SK-N-DZ (cell line): ENCODE data around the gene DVL1.

Experiments used
- DNase-seq: peaks from one replicate; pipeline ENCODE4 v3.0.0-alpha.2; 2015; ENCODE audit warnings: low spot score

DVL1 gene

DNA sequence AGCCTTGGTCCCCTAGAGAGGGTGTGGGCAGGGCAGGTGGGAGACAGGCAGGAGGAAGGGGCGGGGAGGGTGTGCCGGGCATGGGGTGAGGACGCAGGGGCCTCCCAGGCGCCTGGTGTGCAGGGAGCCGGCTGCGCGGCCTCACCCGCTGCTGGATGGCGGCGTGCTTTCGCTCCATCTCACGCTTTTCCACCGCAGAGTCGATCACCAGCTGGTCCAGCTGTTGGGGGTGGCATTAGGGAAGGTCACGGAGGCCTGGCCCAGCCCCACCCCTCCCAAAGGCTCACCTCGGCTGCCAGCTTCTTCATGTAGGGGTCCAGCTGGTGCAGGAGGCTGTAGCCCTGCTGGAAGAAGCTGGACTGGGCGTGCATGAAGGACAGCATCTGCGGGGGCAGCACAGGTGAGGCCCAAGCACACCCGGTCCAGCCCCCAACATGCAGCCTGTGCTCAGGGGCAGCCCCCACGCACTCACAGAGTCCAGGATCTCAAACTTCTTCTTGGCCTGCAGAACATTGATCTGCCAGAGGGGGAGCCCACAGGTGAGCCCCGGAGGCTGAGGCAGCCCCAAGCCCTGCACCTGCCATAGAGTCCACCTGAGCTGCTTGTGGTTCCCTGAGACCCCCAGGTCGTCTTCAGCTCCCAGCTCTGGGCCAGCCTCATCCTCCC lies 49.4 kb downstream of the DVL1 start:
- DNase-seq = no peak

DNA sequence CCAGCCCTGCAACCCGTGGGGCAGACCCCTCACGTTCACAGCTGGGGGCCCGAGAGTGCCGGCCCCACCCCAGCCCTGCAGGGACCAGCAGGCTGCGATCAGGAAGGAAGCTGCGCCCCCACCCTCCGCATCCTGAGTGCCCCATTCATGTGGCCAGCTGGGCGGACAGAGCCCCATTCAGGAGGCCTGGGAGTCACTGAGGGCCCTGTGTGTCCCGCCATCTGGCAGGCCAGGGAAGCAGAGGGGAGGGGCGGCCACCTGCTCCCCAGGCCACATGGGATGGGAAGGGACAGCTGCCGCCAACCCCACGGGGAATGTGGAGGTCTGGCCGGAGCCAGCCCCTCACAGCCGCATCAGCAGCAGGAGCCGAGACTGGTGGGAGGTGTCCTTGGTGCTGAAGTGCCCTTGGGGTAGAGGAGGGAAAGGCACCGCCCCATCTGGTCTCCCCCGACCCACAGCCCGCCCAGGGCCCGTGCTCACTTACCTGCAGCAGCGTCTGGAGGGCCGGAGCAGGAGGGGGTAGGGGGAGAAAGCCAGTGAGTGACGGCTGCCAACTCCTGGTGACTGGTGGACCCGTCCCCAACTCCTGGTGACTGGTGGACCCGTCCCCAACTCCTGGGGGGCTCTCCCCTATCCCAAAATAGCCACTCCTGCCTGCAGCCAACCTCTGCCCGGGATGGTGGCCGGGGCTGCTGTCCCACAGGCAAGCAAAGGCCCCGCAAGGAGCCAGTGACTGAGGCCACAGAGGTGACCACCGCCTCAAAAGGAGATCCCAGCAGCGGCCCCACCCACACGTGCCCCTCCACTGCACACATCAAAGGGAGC lies 50.1 kb downstream of the DVL1 start:
- peak; percentile 70 for DNase-seq

DNA sequence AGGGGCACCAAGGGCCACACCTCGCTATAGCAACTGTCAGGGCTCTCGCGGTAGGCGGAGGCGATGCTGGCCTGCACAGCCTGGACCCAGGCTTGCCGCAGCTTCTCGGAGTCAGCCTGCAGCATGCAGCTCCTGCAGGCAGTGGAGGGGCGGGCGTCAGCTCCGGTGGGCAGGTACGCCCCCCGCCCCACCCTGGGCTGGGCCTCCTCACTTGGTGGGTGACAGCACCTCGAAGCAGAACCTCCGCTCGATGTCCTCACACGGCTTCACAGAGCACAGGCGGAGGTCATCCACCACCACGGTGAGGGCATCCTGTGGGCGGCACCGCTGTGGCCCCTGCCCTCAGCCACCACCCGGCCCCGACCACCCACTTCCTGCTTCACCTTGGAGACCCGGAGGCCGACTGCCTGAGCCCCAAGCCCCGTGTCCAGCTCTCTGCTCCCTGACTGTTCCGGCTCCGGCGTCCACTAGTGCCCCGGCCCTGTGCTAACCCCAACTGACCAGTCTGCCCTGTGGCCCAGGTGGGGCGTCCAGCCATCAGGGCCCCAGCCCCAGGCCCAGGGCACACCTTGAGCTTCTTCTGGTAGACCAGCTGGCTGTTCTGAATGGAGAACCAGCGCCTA lies 51.3 kb downstream of the DVL1 start:
- DNase-seq = no peak

GRCh38 chr1:1296070-1297061 lies 52.9 kb downstream of the DVL1 start:
- no peak for DNase-seq

DNA sequence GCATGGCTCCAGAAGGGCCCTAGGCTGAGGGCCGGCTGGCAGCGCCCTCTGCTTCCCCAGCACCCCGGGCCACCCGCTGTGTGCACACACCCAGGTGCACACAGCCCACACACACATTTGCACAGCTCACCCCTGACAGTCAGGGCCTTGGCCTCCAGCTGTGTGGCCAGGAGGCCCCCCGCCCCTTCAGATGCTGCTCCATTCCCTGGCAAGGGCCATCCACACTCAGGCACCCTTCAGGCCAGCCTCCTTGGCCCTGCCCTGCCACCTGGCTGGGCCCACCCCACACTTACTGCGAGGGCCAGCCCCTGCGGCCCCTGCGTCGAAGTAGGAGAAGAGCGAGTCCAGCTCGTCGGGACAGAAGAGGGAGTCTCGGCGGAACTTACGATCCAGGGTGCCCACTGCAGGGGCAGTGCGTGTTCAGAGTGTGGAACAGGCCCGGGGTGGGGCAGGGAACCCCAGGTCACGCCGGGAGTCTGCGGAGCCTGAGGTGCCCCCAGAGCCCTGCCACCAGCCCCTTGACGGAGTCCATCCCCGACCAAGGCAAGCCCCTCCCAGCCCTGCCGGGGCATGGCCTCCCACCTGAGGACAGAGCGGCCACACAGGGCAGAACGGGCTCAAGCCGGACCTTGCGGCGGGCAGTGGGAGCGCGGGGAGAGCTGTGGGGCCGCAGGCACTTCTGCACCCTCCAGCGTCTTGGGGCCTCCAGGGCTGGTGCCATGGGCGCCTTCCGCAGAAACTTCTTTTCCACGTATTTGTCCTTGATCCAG lies 53.9 kb downstream of the DVL1 start:
- DNase-seq = no peak

- DNase-seq = no peak
These were observed 54.8 kb downstream of the DVL1 start for GRCh38 chr1:1294250-1294890.

- DNase-seq = no peak
These were observed 55.7 kb downstream of the DVL1 start for GRCh38 chr1:1293263-1294249.

DNA sequence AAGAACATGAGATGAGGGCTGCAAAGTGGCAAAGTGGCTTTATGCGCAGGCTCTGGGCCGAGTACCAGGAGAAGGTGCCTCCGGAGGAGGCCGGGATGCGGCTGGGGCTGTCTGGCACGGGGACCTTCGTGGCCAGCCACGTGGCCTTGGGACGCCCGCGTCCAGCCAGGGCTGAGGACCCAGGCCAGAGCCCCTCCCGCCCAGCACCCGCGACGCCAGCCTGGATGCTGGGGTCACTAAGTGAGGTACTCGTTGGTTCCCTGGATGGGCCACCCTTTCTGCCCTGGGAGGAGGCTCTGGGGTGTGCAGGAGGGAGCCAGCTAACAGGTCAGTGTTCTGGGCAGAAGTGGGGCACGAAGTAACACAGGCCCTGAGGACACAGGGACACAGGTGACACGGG lies 56.4 kb downstream of the DVL1 start:
- DNase-seq = no peak

GRCh38 chr1:1292442-1292779 lies 56.8 kb downstream of the DVL1 start:
- no peak for DNase-seq

- DNase-seq = peak; percentile 71
These were observed 57.4 kb downstream of the DVL1 start for GRCh38 chr1:1291548-1292441.

GRCh38 chr1:1291023-1291528 lies 58.1 kb downstream of the DVL1 start:
- DNase-seq = no peak

DNA sequence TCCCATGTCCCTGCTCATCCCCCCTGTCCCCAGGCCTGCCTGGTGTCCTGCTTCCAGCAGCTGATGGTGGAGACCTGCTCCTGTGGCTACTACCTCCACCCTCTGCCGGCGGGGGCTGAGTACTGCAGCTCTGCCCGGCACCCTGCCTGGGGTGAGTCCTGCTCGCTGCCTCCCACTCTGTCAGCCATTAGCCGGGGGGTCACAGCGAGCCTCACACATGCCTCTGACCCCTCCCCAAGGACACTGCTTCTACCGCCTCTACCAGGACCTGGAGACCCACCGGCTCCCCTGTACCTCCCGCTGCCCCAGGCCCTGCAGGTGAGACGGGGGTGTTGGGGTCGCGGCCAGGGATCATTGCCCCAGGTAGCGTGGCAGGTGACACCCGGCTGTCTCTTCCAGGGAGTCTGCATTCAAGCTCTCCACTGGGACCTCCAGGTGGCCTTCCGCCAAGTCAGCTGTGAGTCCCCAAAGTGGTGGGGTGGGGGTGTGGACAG lies 58.9 kb downstream of the DVL1 start:
- peak; percentile 77 for DNase-seq

DNA sequence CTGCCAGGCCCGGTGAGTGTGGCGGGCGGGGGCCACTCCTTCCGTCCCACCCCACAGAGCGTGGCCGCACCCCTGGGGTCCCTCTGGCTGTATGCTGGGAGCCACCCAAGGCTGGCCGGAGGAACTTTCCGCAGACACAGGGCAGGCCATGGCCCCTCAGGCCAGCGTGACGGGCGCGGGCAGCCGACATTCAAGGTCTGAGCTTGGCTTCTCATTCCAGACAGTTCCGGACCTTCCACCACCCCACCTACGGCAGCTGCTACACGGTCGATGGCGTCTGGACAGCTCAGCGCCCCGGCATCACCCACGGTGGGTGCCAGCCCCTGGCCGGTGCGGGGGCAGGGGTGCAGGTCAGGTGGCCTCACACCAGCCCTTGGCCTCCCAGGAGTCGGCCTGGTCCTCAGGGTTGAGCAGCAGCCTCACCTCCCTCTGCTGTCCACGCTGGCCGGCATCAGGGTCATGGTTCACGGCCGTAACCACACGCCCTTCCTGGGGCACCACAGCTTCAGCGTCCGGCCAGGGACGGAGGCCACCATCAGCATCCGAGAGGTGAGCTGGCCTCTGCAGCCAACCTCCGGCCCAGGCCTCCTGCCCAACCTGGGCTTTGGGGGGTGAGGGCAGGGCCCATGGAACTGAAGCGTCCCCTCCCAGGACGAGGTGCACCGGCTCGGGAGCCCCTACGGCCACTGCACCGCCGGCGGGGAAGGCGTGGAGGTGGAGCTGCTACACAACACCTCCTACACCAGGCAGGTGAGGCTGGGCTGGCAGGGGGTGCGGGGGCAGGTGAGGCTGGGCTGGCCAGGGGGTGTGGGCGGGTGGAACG lies 61.7 kb downstream of the DVL1 start:
- DNase-seq = no peak

GRCh38 chr1:1286313-1287261 lies 62.6 kb downstream of the DVL1 start:
- DNase-seq = no peak

- no peak for DNase-seq
These were observed 63.5 kb downstream of the DVL1 start for GRCh38 chr1:1285611-1286311.
